NB4 (cell line): ENCODE results near the gene TXNRD2.
"Not testable (repeated sequence)": the region's sequence is repeated elsewhere in the genome, so short reads cannot be mapped to it uniquely, and the experiment has no call there.

ENCODE experiments used
- DNase-seq: peaks from one replicate; pipeline ENCODE4 v3.0.0; 2010; ENCODE audit warnings: low read depth
- H3K4me3 ChIP-seq: one replicate; pipeline ENCODE4 v1.5.1; 2011; ENCODE audit warnings: mild to moderate bottlenecking, low read depth, low read length, moderate library complexity
- CTCF ChIP-seq: IDR thresholded peaks from one replicate; pipeline ENCODE4 v1.5.1; 2012; ENCODE audit warnings: low read depth, low read length
- MAX ChIP-seq: IDR thresholded peaks from 2 replicates; pipeline ENCODE4 v1.6.1; 2011; ENCODE audit warnings: low read depth, low read length
- MYC ChIP-seq: IDR thresholded peaks from 2 replicates; pipeline ENCODE4 v1.6.1; 2011; ENCODE audit warnings: low read depth, low read length
- POLR2A ChIP-seq: IDR thresholded peaks from 2 replicates; pipeline ENCODE4 v1.6.1; 2011; ENCODE audit warnings: mild to moderate bottlenecking; ENCODE audit not compliant: insufficient read length; ENCODE audit errors: extremely low read depth

Gene TXNRD2

GRCh38 chr22:19942157-19943081 lies 801 bp upstream of the TXNRD2 start:
- TF ChIP-seq POLR2A (no peak), MYC (peak; percentile 91), CTCF (no peak), MAX (peak; percentile 91)
- DNase-seq, result peak; percentile 88
- H3K4me3 ChIP-seq, result peak overlapping the region; percentile 96

GRCh38 chr22:19940536-19941364 lies 868 bp downstream of the TXNRD2 start:
- peak overlapping the region; percentile 79 for H3K4me3 ChIP-seq
- TF ChIP-seq POLR2A, result peak; percentile 12
- TF ChIP-seq MAX, result no peak
- peak; percentile 50 for DNase-seq

- TF ChIP-seq CTCF, result no peak
- no peak for TF ChIP-seq POLR2A
- no peak for TF ChIP-seq MYC
- TF ChIP-seq MAX, result no peak
- no peak overlapping the region for H3K4me3 ChIP-seq
- DNase-seq, result peak; percentile 59
Measured at GRCh38 chr22:19937616-19938473, 3.8 kb downstream of the TXNRD2 start.

GRCh38 chr22:19936513-19936912 lies 5.1 kb downstream of the TXNRD2 start:
- no peak overlapping the region for H3K4me3 ChIP-seq
- TF ChIP-seq MAX (no peak), CTCF (no peak), MYC (no peak), POLR2A (no peak)
- no peak for DNase-seq

- H3K4me3 ChIP-seq, DNase-seq: not testable (repeated sequence)
Measured at GRCh38 chr22:19935123-19935718, 6.4 kb downstream of the TXNRD2 start.
